CD4-positive, alpha-beta T cell treated with Interleukin-2 at 100 ng/mL for 4 hours (primary cell): ENCODE results near the gene CDC45.
"Not testable (repeated sequence)": the region's sequence is repeated elsewhere in the genome, so short reads cannot be mapped to it uniquely, and the experiment has no call there.

Source experiments
- DNase-seq: peaks from one replicate; pipeline ENCODE4 v3.0.0-alpha.2; 2020; ENCODE audit warnings: low spot score

The CDC45 gene

GRCh38 chr22:19517171-19517500 lies 37.4 kb downstream of the CDC45 start:
- no peak for DNase-seq

- DNase-seq, result no peak
Measured at GRCh38 chr22:19517919-19518611, 38.3 kb downstream of the CDC45 start.

GRCh38 chr22:19518635-19519034 lies 38.9 kb downstream of the CDC45 start:
- DNase-seq, result no peak

- DNase-seq, result no peak
Measured at GRCh38 chr22:19519041-19519926, 39.6 kb downstream of the CDC45 start.

- DNase-seq, result no peak
Measured at GRCh38 chr22:19520007-19520406, 40.3 kb downstream of the CDC45 start.

GRCh38 chr22:19520566-19521305 lies 41.0 kb downstream of the CDC45 start:
- no peak for DNase-seq

GRCh38 chr22:19522190-19522880 lies 42.6 kb downstream of the CDC45 start:
- DNase-seq, result no peak

- no peak for DNase-seq
Measured at GRCh38 chr22:19522881-19523239, 43.1 kb downstream of the CDC45 start.

GRCh38 chr22:19523240-19524169 lies 43.8 kb downstream of the CDC45 start:
- DNase-seq, result no peak

GRCh38 chr22:19524170-19525115 lies 44.7 kb downstream of the CDC45 start, which contains the start of gene CLDN5:
CLDN5 (minus strand) TSS chr22:19524410; CDS start chr22:19524255, 155 bp downstream.
- DNase-seq, result no peak

GRCh38 chr22:19525116-19525660 lies 45.5 kb downstream of the CDC45 start:
- DNase-seq, result no peak

GRCh38 chr22:19525666-19526065 lies 45.9 kb downstream of the CDC45 start:
- DNase-seq, result no peak

GRCh38 chr22:19526076-19526701 lies 46.5 kb downstream of the CDC45 start:
- DNase-seq, result no peak

GRCh38 chr22:19526702-19527111 lies 47.0 kb downstream of the CDC45 start:
- DNase-seq, result no peak

- no peak for DNase-seq
Measured at GRCh38 chr22:19527321-19527721, 47.6 kb downstream of the CDC45 start.

GRCh38 chr22:19527861-19528417 lies 48.2 kb downstream of the CDC45 start:
- no peak for DNase-seq

- no peak for DNase-seq
Measured at GRCh38 chr22:19529811-19530210, 50.1 kb downstream of the CDC45 start.

GRCh38 chr22:19530751-19531150 lies 51.0 kb downstream of the CDC45 start:
- DNase-seq, result no peak

GRCh38 chr22:19531327-19531726 lies 51.6 kb downstream of the CDC45 start:
- DNase-seq, result not testable (repeated sequence)
